ENCODE results near the gene RASSF6.

GRCh38 chr4:73662709-73663546 is 42.7 kb upstream of the RASSF6 start:
- no peak for TF ChIP-seq POLR2A (IDR thresholded peaks at IDR 0.05)
- TF ChIP-seq CTCF (IDR thresholded peaks at IDR 0.05), result peak; percentile 23 to 63 (median 46)

All from heart left ventricle (tissue), 13 donors.